ENCODE results near the gene MIA. TPM values are rescaled to one million over a fixed set of nuclear protein-coding genes. Genes with fewer than 3 reads are reported as not detected.
A peak's percentile ranks its signal among the peaks of the same experiment; 100 is the strongest.

The MIA gene
- total and polyA plus RNA-seq, 2 of the 4 experiments (the other 2 are of a cell fraction) = 0.44 TPM; not detected in 1

DNA sequence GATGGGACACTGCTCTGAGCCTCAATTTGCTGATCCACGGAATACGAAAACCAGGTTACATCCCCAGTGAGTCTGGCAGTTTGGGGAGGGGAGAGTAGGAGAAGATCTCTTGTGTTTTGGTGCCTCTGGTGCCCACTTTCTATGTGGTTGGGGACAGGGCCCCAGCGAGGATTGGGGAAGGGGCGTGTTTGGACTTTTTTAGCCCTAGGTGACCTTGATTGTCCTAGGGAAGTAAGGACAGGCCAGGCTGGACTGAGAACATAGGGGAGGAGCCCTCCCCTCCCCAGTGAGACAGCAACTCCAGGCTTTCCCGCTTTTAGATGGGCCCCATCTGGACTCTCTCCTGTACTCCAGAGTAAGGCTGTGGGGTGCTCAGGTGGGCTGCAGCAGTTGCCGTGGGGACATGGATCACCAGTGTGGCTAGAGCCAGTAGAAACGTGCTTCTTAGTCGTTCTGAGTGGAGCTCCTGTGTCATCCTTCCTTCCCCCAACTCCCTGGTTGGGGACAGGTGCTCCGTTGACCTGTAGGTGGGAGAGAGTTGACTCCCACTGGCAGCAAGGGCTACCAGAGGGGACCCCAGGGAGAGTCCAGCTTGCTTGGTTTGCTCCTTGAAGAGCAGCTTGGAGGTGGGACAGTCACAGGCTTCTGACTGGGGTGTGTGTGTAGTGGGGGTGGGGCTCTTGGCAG, 28.0 kb downstream of the MIA start:
- H4K20me1 ChIP-seq (ENCODE audit: insufficient read depth, low read length) = peaks cover 86% of the 10 kb centered on the region
- ChIA-PET POLR2A (ENCODE audit: unreplicated experiment) (interaction anchor here (0.6 kb wide), 1 partner anchor 8 kb away, joined by 4 read pairs; no protein-coding TSS in a partner anchor), CTCF (interaction anchor here (0.6 kb wide), 1 partner anchor 10 kb away, joined by 3 read pairs; no protein-coding TSS in a partner anchor)
- no peak overlapping the region for H2BK5ac ChIP-seq (ENCODE audit: low read depth, low read length, poor library complexity, severe bottlenecking)
- peaks cover 30% of the 10 kb centered on the region for H3K9me1 ChIP-seq (ENCODE audit: insufficient read depth, low read length)
- H3K27me3 ChIP-seq (ENCODE audit: control insufficient read depth, insufficient read depth, low read length) = no peaks in the 10 kb centered on the region
- no peak overlapping the region for H2AK9ac ChIP-seq (replicated peaks; ENCODE audit: low read depth, low read length, poor library complexity)
- no peak overlapping the region for H4K5ac ChIP-seq (ENCODE audit: low read depth, low read length)
- H3K9me3 ChIP-seq (ENCODE audit: control insufficient read depth, insufficient read depth, low read length) = no peaks in the 10 kb centered on the region
- ATAC-seq (ENCODE audit: low read depth) = no peak
- DNase-seq = no peak
- no peak overlapping the region for H2BK20ac ChIP-seq (ENCODE audit: low read depth, low read length)
- H3K4ac ChIP-seq (ENCODE audit: low read depth, low read length) = no peak overlapping the region
- no peak overlapping the region for H2BK15ac ChIP-seq (ENCODE audit: low read depth, low read length)
- H3K4me2 ChIP-seq (ENCODE audit: low read depth, low read length) = peak overlapping the region; percentile 81; the same call in 1 of the 2 replicates
- in situ Hi-C loops (cut with MboI; ENCODE audit: low sequenced_read_pairs) = no loop called here
- TF ChIP-seq RCOR1 (IDR thresholded peaks at IDR 0.05; ENCODE audit: insufficient replicate concordance, low read length) (no peak), MXI1 (IDR thresholded peaks at IDR 0.05; ENCODE audit: borderline replicate concordance, low read depth, low read length) (no peak), RAD21 (IDR thresholded peaks at IDR 0.05; ENCODE audit: low read length) (no peak), CEBPB (IDR thresholded peaks at IDR 0.05; ENCODE audit: low read depth, low read length) (no peak), CTCF (conservative IDR thresholded peaks at IDR 0.05; ENCODE audit: low read depth, low read length) (no peak), MAFK (IDR thresholded peaks at IDR 0.05; ENCODE audit: low read depth, low read length) (no peak), NFE2L2 (IDR thresholded peaks at IDR 0.05; ENCODE audit: low read depth, low read length) (no peak), RFX5 (IDR thresholded peaks at IDR 0.05; ENCODE audit: low read depth, low read length) (no peak), CHD1 (IDR thresholded peaks at IDR 0.05; ENCODE audit: low read depth, low read length) (no peak), BHLHE40 (IDR thresholded peaks at IDR 0.05; ENCODE audit: low read depth, low read length) (no peak), SMC3 (IDR thresholded peaks at IDR 0.05; ENCODE audit: low read depth, low read length) (no peak), MAZ (IDR thresholded peaks at IDR 0.05; ENCODE audit: borderline replicate concordance, low read depth, low read length) (no peak), POLR2A (IDR thresholded peaks at IDR 0.05; ENCODE audit: low read depth, low read length) (no peak)
- TF ChIP-seq, protein P1, sequence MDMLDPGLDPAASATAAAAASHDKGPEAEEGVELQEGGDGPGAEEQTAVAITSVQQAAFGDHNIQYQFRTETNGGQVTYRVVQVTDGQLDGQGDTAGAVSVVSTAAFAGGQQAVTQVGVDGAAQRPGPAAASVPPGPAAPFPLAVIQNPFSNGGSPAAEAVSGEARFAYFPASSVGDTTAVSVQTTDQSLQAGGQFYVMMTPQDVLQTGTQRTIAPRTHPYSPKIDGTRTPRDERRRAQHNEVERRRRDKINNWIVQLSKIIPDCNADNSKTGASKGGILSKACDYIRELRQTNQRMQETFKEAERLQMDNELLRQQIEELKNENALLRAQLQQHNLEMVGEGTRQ (IDR thresholded peaks at IDR 0.05; ENCODE audit: low read depth, low read length) = no peak
- H3K4me1 ChIP-seq (ENCODE audit: control insufficient read depth, insufficient read depth, low read length) = peaks cover 37% of the 10 kb centered on the region
- WGBS, 2 experiments (ENCODE audit: extremely low coverage in 2 of 2, insufficient read length in 1 of 2) = 92% methylated on average over 2 of the region's 9 CpGs; no CpG with 5 or more reads in 1 of the 2 experiments
- H2AFZ ChIP-seq (replicated peaks; ENCODE audit: low read length, poor library complexity) = no peak overlapping the region
- H3K18ac ChIP-seq (ENCODE audit: low read depth, low read length) = no peak overlapping the region
- no peak overlapping the region for H2AK5ac ChIP-seq (ENCODE audit: low read depth, low read length)
- no peak overlapping the region for H3K27ac ChIP-seq (ENCODE audit: insufficient read depth, low read length)
- H4K91ac ChIP-seq (ENCODE audit: insufficient read depth, low read depth, low read length) = no peak overlapping the region
- H3K14ac ChIP-seq (replicated peaks; ENCODE audit: low read depth, low read length) = no peak overlapping the region
- peaks cover 10 to 83% of the 10 kb centered on the region in 2 experiments for H3K79me1 ChIP-seq (ENCODE audit: low read depth in 1 of 2, low read length in 2 of 2)
- peaks cover 57% of the 10 kb centered on the region for H3K36me3 ChIP-seq (ENCODE audit: control insufficient read depth, insufficient read depth, low read length)
- no TSS peak for BruUV-seq (replicated peaks)
- no peak overlapping the region for H3K56ac ChIP-seq (ENCODE audit: extremely low read depth, insufficient read depth, low read length)
- intact Hi-C loops (cut with micrococcal nuclease) = no loop called here
- H3K23ac ChIP-seq (ENCODE audit: low read depth, low read length) = no peak overlapping the region
- dilution Hi-C loops (cut with HindIII; ENCODE audit: low sequenced_read_pairs, unreplicated experiment) = no loop called here
- H3K9ac ChIP-seq (ENCODE audit: low read depth, low read length) = no peak overlapping the region
- no peak overlapping the region for H3K4me3 ChIP-seq (ENCODE audit: insufficient read depth, low read depth, low read length)
- no peak overlapping the region for H4K8ac ChIP-seq (ENCODE audit: low read depth in 2 of 2, low read length in 2 of 2)
- no peak overlapping the region for H2BK120ac ChIP-seq (ENCODE audit: low read depth, low read length)
